NCI-H446 treated with DMSO at 0.1 percent for 48 hours (cell line): ENCODE measurements around the gene NPIPA2.
"Not testable (repeated sequence)": the region's sequence is repeated elsewhere in the genome, so short reads cannot be mapped to it uniquely, and the experiment has no call there.

Experiments used
- DNase-seq: peaks from one replicate; lab custom pipeline; 2025; lab: John Stamatoyannopoulos, UW

NPIPA2 gene

GRCh38 chr16:14742273-14743128 is at the start of gene NPIPA2:
NPIPA2 (plus strand) TSS chr16:14742533; CDS start chr16:14748066, 5,533 bp downstream.
- DNase-seq = not testable (repeated sequence)

- DNase-seq = not testable (repeated sequence)
Observed at GRCh38 chr16:14694129-14694528, 48.2 kb upstream of the NPIPA2 start, which contains the start of gene PLA2G10. PLA2G10 (minus strand) TSS chr16:14694308; CDS start chr16:14694229, 79 bp downstream.

- not testable (repeated sequence) for DNase-seq
Observed at GRCh38 chr16:14701859-14702258, 40.5 kb upstream of the NPIPA2 start.

GRCh38 chr16:14702672-14703071 is 39.7 kb upstream of the NPIPA2 start:
- DNase-seq = not testable (repeated sequence)

GRCh38 chr16:14703156-14704011 is 38.9 kb upstream of the NPIPA2 start, which contains the start of gene NPIPA3:
NPIPA3 (plus strand) TSS chr16:14703411; CDS start chr16:14708944, 5,533 bp downstream.
- DNase-seq = not testable (repeated sequence)

DNA sequence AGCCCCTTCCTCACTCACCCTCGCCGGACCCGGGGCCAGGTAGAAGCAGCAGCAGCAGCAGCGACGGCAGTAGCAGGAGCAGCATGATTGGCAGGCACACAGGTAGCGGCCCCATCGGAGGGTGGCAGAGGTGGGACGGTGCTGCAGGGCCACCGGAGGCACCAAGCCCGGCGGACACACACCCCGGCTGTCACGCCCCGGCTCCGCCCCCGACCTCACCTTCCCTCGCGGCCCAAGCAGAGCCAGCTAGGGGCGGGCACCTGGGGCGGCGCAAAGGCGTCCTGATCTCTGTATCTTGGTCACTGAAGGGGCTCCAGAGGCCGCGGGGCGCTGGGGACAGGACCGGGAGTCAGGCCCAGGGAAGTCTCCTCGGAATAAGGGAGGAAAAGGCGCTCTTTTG is 9.1 kb upstream of the NPIPA2 start:
- not testable (repeated sequence) for DNase-seq

DNA sequence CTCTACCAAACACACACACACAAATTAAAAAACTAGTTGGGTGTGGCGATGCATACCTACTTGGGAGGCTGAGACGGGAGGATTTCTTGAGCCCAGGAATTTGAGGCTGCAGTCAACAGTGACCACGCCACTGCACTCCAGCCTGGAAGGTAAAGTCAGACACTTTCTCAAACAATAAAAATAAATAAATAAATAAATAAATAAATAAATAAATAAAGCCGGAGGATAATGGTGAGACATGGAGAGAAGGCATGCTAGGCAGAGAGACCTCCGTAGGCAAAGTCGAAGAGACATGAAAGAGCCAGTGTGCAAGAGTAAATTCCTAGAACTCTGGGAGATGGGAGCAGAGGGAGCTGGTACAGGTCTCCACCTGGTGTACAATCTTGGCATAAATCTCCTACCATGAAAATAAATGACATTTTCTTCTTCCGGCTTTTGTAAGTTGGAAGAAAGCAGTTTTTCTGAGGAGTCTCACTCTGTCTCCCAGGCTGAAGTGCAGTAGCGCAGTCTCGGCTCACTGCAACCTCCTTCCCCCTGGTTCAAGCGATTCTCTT is 1.4 kb upstream of the NPIPA2 start:
- DNase-seq = not testable (repeated sequence)

GRCh38 chr16:14741794-14742193 is 539 bp upstream of the NPIPA2 start:
- not testable (repeated sequence) for DNase-seq

DNA sequence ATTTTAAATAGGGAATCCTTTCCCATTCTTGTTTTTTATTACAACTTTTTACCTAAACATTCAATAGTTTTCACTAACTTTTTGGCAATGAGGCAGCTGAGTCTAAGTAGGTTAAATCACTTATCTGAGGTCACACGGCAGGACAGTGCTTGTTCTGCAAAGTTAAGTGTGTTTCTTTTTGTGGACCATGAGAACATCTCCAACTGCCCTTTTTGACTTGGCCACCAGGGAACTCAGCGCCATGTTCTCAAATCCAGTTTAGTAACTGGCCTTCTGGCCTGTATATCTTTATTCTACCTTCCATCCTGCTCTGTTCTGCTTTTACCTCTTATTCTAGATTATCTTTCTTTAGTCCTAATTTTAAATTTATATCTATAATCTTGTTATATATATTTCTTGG is 31.3 kb downstream of the NPIPA2 start:
- DNase-seq = not testable (repeated sequence)

DNA sequence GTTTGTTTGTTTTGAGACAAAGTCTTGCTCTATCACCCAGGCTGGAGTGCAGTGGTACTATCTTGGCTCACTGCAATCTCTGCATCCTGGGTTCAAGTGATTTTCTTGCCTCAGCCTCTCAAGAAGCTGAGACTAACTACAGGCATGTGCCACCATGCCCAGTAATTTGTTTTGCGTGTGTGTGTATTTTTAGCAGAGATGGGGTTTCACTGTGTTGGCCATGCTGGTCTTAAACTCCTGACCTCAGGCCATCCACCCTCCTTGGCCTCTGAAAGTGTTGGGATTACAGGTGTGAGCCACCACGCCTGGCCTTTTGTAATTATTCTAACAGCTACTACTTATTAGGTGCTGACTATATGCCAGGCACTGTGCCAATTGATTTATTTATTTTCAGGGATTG is 33.3 kb downstream of the NPIPA2 start:
- not testable (repeated sequence) for DNase-seq

- not testable (repeated sequence) for DNase-seq
Observed at GRCh38 chr16:14776763-14777162, 34.4 kb downstream of the NPIPA2 start.

- DNase-seq = not testable (repeated sequence)
Observed at GRCh38 chr16:14779368-14779877, 37.1 kb downstream of the NPIPA2 start.

DNA sequence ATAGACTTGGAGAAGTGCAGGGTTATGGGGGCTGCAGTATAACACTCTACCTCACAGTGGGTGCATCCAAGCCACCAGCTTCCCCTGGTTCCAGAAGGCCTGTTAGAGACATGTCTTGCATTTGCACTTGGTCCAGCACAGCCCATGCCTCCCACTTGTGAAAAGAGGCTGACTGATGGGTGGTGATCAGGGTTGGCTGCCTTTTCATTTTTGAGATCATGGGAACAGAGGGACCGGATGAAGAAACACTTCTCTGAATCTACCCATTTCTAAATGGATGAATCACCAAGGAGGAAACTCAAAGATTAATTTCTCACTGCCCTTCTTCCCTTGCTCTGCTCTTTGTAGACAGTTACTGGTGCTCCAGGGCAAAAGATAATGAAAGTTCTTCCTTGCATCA is 43.8 kb downstream of the NPIPA2 start:
- not testable (repeated sequence) for DNase-seq

DNA sequence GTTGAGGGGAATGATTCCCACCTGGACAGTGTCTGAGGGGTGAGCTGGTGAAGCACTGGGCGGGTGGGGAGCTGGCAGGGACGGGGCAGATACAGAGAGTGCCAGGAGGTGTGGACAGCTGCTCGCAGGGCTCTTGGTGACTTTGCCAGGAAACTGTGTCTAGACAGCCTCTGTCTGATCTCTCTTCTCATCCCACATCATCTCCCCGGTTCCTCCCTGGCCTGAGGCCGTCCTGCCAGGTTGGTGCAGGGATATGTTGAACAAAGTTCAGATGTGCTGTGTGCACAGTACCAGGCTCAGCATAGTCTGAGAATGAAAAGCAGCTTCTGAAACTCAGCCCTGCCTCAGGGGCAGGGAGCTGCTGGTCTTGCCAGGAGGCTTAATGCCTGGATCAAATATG is 47.2 kb downstream of the NPIPA2 start:
- not testable (repeated sequence) for DNase-seq

DNA sequence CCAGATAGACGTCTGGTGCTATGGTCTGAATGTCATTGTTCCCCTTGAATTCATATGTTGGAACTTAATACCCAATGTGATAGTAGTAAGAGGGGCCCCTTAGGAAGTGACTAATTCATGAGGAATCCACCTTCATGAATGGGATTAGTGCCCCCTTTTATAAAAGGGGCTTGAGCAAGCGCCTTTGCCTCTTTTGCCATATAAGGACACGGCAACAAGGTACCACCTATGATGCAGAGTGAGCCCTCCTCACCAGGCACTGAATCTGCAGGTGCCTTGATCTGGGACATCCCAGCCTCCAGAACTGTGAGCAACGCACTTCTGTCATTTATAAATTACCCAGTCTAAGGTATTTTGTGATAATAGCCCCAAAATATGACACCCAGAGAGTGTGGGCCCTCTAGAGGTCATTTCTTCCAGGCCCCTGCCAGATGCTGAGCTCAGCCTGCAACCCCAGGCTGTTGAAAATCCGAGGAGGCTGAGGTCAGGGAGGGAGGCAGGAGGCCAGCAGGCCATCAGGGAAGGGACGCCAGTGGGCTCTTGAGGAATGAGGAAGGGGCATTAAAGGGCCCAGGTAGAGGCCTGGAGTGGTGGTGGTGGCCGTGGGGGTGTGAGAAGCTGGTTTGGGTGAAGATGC is 48.1 kb downstream of the NPIPA2 start:
- DNase-seq = not testable (repeated sequence)

- not testable (repeated sequence) for DNase-seq
Observed at GRCh38 chr16:14792914-14793313, 50.6 kb downstream of the NPIPA2 start.

- DNase-seq = not testable (repeated sequence)
Observed at GRCh38 chr16:14797558-14797957, 55.2 kb downstream of the NPIPA2 start.

GRCh38 chr16:14803577-14803976 is 61.2 kb downstream of the NPIPA2 start:
- not testable (repeated sequence) for DNase-seq

DNA sequence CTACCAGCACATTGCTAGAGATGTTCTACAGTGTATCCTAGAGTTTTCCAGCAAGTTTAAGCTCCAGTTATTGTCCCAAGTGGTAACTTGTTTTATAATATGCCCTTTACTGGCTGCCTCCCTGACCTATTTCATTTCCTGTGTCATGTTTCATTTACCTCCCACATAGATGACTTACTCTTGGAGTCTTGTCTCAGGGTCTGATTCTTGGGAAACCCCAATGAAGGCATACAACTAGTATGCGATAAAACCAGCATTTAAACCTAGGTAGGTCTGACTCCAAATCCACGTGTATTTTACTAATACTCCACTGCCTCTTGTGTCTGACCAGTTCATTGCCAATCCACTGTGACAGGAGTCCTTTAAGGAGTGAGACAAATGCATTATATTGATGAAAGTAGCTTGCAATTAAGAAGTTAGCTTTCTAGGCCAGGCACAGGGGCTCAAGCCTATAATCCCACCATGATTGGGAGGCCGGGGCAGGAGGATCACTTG is 64.9 kb downstream of the NPIPA2 start:
- not testable (repeated sequence) for DNase-seq

- DNase-seq = not testable (repeated sequence)
Observed at GRCh38 chr16:14813890-14814289, 71.6 kb downstream of the NPIPA2 start.
